Endothelial cell of umbilical vein (primary cell): ENCODE measurements around the gene C4BPA.

ENCODE experiments used
- EZH2 ChIP-seq: IDR thresholded peaks from 2 replicates; pipeline ENCODE4 v1.6.1; 2012; ENCODE audit warnings: borderline replicate concordance, low read depth, mild to moderate bottlenecking, moderate library complexity, low read length, inconsistent platforms; ENCODE audit not compliant: severe bottlenecking
- MYC ChIP-seq: IDR thresholded peaks from one replicate; pipeline ENCODE4 v1.6.1; 2011; ENCODE audit warnings: mild to moderate bottlenecking, low read depth, low read length
- POLR2A ChIP-seq: IDR thresholded peaks from 2 replicates; pipeline ENCODE4 v1.6.1; 2012; ENCODE audit warnings: low read depth, mild to moderate bottlenecking, control low read depth, low read length
- POLR2AphosphoS5 ChIP-seq: IDR thresholded peaks from 2 replicates; pipeline ENCODE4 v1.6.1; 2012; ENCODE audit warnings: low read depth, mild to moderate bottlenecking, control low read depth, low read length, moderate library complexity; ENCODE audit not compliant: insufficient read depth
- TF ChIP-seq, protein P1 (sequence below), 2 donors: IDR thresholded peaks; 1 replicate in 1 of 2; 2 replicates in 1 of 2; pipeline ENCODE4 v1.5.1; 2011; ENCODE audit warnings: low read length in 2 of 2, mild to moderate bottlenecking in 2 of 2, moderate library complexity in 2 of 2, control low read depth in 1 of 2, inconsistent platforms in 1 of 2, low read depth in 1 of 2; ENCODE audit not compliant: insufficient read depth in 1 of 2; ENCODE audit errors: extremely low read depth in 1 of 2

DNA sequence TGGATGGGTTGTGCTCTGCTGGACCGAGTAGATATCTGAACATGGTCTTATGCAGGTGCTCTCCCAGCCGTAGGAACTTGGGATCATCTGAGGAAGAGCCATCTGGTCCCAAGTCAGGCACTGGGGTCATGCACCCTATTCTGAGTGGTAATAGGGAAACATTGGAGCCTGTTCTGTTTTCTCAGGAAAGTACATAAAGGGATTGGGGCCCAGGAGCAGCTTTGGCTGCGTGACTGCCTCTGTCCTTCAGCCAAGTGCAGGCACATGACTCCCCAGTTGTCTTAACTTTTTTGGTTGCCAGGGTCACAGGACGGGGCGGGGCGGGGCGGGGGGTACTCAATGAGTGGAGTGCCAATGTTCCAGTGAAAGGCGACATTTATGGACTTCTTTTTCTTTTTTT is 39.5 kb upstream of the C4BPA start:
- no peak for TF ChIP-seq MYC
- TF ChIP-seq, protein P1, sequence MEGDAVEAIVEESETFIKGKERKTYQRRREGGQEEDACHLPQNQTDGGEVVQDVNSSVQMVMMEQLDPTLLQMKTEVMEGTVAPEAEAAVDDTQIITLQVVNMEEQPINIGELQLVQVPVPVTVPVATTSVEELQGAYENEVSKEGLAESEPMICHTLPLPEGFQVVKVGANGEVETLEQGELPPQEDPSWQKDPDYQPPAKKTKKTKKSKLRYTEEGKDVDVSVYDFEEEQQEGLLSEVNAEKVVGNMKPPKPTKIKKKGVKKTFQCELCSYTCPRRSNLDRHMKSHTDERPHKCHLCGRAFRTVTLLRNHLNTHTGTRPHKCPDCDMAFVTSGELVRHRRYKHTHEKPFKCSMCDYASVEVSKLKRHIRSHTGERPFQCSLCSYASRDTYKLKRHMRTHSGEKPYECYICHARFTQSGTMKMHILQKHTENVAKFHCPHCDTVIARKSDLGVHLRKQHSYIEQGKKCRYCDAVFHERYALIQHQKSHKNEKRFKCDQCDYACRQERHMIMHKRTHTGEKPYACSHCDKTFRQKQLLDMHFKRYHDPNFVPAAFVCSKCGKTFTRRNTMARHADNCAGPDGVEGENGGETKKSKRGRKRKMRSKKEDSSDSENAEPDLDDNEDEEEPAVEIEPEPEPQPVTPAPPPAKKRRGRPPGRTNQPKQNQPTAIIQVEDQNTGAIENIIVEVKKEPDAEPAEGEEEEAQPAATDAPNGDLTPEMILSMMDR (IDR thresholded peaks at IDR 0.05; ENCODE audit: extremely low read depth in 1 of 2, insufficient read depth in 1 of 2, low read depth in 1 of 2, low read length in 2 of 2) = no peak
- no peak for TF ChIP-seq POLR2AphosphoS5
- no peak for TF ChIP-seq POLR2A
- no peak for TF ChIP-seq EZH2
